Endothelial cell of umbilical vein (primary cell): ENCODE measurements around the gene RIMS3. TPM values are rescaled to one million over a fixed set of nuclear protein-coding genes. Genes with fewer than 3 reads are reported as not detected.

ENCODE experiments used
- BruUV-seq: library from RNA; stranded (reverse); fragments of 400-500 nt; replicated peaks from 2 replicates; lab custom pipeline; 2021; lab: Mats Ljungman, UMichigan
- CTCF ChIA-PET: fragments of 300-600, 350-600 bp; sonication (Branson Sonifier 250); formaldehyde crosslinking; loops from one replicate; lab custom pipeline; 2021; ENCODE audit warnings: antibody characterized with exemption, inconsistent platforms; lab: Charles Lee
- POLR2A ChIA-PET: fragments of 300-600, 350-600 bp; sonication (Branson Sonifier 250); formaldehyde crosslinking; loops from one replicate; lab custom pipeline; 2021; ENCODE audit warnings: antibody characterized with exemption, inconsistent platforms; lab: Charles Lee
- DNase-seq: peaks from one replicate; pipeline ENCODE4 v3.0.0-alpha.2; 2011; ENCODE audit warnings: low read depth, low spot score
- FAIRE-seq: peaks from 2 replicates; lab custom pipeline; 2011; peaks lifted over from hg19 to GRCh38; lab: Jason Lieb, UNC
- H2AFZ ChIP-seq: 2 replicates; pipeline ENCODE4 v1.6.0; 2012; ENCODE audit warnings: low read depth, low read length, control low read depth, inconsistent platforms
- H3K27ac ChIP-seq: 2 replicates; pipeline ENCODE4 v1.5.1; 2011; ENCODE audit warnings: low read depth, mild to moderate bottlenecking, control low read depth, low read length, moderate library complexity; ENCODE audit not compliant: insufficient read depth
- H3K27me3 ChIP-seq, 2 experiments: 2 replicates each; pipeline versions ENCODE4 v1.6.0 to v1.6.1; 2011; ENCODE audit warnings: low read length in 2 of 2, mixed read lengths in 1 of 2; ENCODE audit not compliant: control insufficient read depth in 2 of 2, insufficient read depth in 2 of 2
- H3K36me3 ChIP-seq, 2 experiments: 2 replicates in 1 of 2; 3 replicates in 1 of 2; pipeline ENCODE4 v1.5.1; 2011; ENCODE audit warnings: low read length in 2 of 2, mild to moderate bottlenecking in 1 of 2, moderate library complexity in 1 of 2; ENCODE audit not compliant: control insufficient read depth in 2 of 2, insufficient read depth in 2 of 2; ENCODE audit errors: extremely low read depth in 1 of 2
- H3K4me1 ChIP-seq: 3 replicates; pipeline ENCODE4 v1.5.1; 2011; ENCODE audit warnings: mild to moderate bottlenecking, low read length; ENCODE audit not compliant: control insufficient read depth, insufficient read depth; ENCODE audit errors: extremely low read depth
- H3K4me2 ChIP-seq: 2 replicates; pipeline ENCODE4 v1.6.1; 2011; ENCODE audit warnings: low read length, control low read depth, mixed read lengths; ENCODE audit not compliant: insufficient read depth
- H3K4me3 ChIP-seq, 3 experiments: fragments of 200-600 bp in 1 of 3; sonication (generic), shearing (Covaris generic) in 1 of 3; replicated peaks in 1 of 3; 2 replicates each; pipeline ENCODE4 v1.5.1; 2011 to 2016; ENCODE audit warnings: control low read depth in 3 of 3, low read length in 3 of 3, mild to moderate bottlenecking in 2 of 3, inconsistent platforms in 1 of 3, low read depth in 1 of 3, moderate library complexity in 1 of 3; ENCODE audit not compliant: insufficient read depth in 1 of 3
- H3K79me2 ChIP-seq: 2 replicates; pipeline ENCODE4 v1.6.0; 2012; ENCODE audit warnings: low read length, inconsistent platforms; ENCODE audit not compliant: control insufficient read depth, insufficient read depth
- H3K9ac ChIP-seq: replicated peaks from 2 replicates; pipeline ENCODE3; 2011; ENCODE audit warnings: low read length, control low read depth; ENCODE audit not compliant: insufficient read depth; ENCODE audit errors: extremely low read depth
- H3K9me1 ChIP-seq: replicated peaks from 3 replicates; pipeline ENCODE4 v1.6.0; 2011; ENCODE audit warnings: mild to moderate bottlenecking, low read length; ENCODE audit not compliant: control insufficient read depth, insufficient read depth; ENCODE audit errors: extremely low read depth
- H3K9me3 ChIP-seq: replicated peaks from 2 replicates; pipeline ENCODE4 v1.5.1; 2012; ENCODE audit warnings: low read length, inconsistent platforms; ENCODE audit not compliant: control insufficient read depth, insufficient read depth
- H4K20me1 ChIP-seq: replicated peaks from 2 replicates; pipeline ENCODE3; 2011; ENCODE audit warnings: mild to moderate bottlenecking, low read length; ENCODE audit not compliant: control insufficient read depth, insufficient read depth; ENCODE audit errors: extremely low read depth
- EZH2 ChIP-seq: IDR thresholded peaks from 2 replicates; pipeline ENCODE4 v1.6.1; 2012; ENCODE audit warnings: borderline replicate concordance, low read depth, mild to moderate bottlenecking, moderate library complexity, low read length, inconsistent platforms; ENCODE audit not compliant: severe bottlenecking
- FOS ChIP-seq: IDR thresholded peaks from 2 replicates; pipeline ENCODE4 v1.6.1; 2011; ENCODE audit warnings: mild to moderate bottlenecking, low read length, moderate library complexity, borderline replicate concordance; ENCODE audit not compliant: insufficient read depth
- GATA2 ChIP-seq: IDR thresholded peaks from 2 replicates; pipeline ENCODE4 v1.7.0; 2011; ENCODE audit warnings: low read depth, mild to moderate bottlenecking, moderate library complexity, mixed read lengths, low read length; ENCODE audit not compliant: insufficient read length, insufficient read depth
- JUN ChIP-seq: IDR thresholded peaks from 2 replicates; pipeline ENCODE4 v1.6.1; 2011; ENCODE audit warnings: borderline replicate concordance, low read depth; ENCODE audit not compliant: insufficient read length, insufficient read depth
- MAX ChIP-seq: IDR thresholded peaks from 2 replicates; pipeline ENCODE4 v1.6.1; 2011; ENCODE audit not compliant: insufficient read depth, insufficient read length
- MYC ChIP-seq: IDR thresholded peaks from one replicate; pipeline ENCODE4 v1.6.1; 2011; ENCODE audit warnings: mild to moderate bottlenecking, low read depth, low read length
- POLR2A ChIP-seq: IDR thresholded peaks from 2 replicates; pipeline ENCODE4 v1.6.1; 2012; ENCODE audit warnings: low read depth, mild to moderate bottlenecking, control low read depth, low read length
- POLR2AphosphoS5 ChIP-seq: IDR thresholded peaks from 2 replicates; pipeline ENCODE4 v1.6.1; 2012; ENCODE audit warnings: low read depth, mild to moderate bottlenecking, control low read depth, low read length, moderate library complexity; ENCODE audit not compliant: insufficient read depth
- dilution Hi-C: fragments of 300-500 bp; cut with MboI; formaldehyde crosslinking; loops from one replicate; pipeline ENCODE4 v1.15.0; 2019; ENCODE audit warnings: low sequenced_read_pairs; ENCODE audit not compliant: extremely low pct_ligation_motif_present
- intact Hi-C: fragments of 100-400 bp; cut with micrococcal nuclease; formaldehyde crosslinking; loops from one replicate; pipeline ENCODE4 v1.10.0; 2022
- polyA plus RNA-seq, 4 experiments: library from polyadenylated mRNA; depleted of rRNA in 3 of 4; stranded (reverse) in 3 of 4; unstranded in 1 of 4; fragments of >200 nt; gene quantifications; 2 replicates each; pipeline versions ENCODE4 v1.2.1 to v1.2.3, GENCODE V29; 2011 to 2012; ENCODE audit warnings: missing spikeins in 1 of 4
- total RNA-seq: library from RNA; stranded (reverse); gene quantifications from 2 replicates; pipeline ENCODE4 v1.2.3, GENCODE V29; 2021
- TF ChIP-seq, protein P1 (sequence below), 2 donors: IDR thresholded peaks; 1 replicate in 1 of 2; 2 replicates in 1 of 2; pipeline ENCODE4 v1.5.1; 2011; ENCODE audit warnings: low read length in 2 of 2, mild to moderate bottlenecking in 2 of 2, moderate library complexity in 2 of 2, control low read depth in 1 of 2, inconsistent platforms in 1 of 2, low read depth in 1 of 2; ENCODE audit not compliant: insufficient read depth in 1 of 2; ENCODE audit errors: extremely low read depth in 1 of 2

Gene RIMS3
- total and polyA plus RNA-seq, 2 donors (not counting 3 experiments of a cell fraction or from before 2014, with no cell fraction given): 0.14 to 0.15 TPM

- no peaks in the 10 kb centered on the region for H3K4me1 ChIP-seq
- no peak for TF ChIP-seq EZH2
- TF ChIP-seq, protein P1, sequence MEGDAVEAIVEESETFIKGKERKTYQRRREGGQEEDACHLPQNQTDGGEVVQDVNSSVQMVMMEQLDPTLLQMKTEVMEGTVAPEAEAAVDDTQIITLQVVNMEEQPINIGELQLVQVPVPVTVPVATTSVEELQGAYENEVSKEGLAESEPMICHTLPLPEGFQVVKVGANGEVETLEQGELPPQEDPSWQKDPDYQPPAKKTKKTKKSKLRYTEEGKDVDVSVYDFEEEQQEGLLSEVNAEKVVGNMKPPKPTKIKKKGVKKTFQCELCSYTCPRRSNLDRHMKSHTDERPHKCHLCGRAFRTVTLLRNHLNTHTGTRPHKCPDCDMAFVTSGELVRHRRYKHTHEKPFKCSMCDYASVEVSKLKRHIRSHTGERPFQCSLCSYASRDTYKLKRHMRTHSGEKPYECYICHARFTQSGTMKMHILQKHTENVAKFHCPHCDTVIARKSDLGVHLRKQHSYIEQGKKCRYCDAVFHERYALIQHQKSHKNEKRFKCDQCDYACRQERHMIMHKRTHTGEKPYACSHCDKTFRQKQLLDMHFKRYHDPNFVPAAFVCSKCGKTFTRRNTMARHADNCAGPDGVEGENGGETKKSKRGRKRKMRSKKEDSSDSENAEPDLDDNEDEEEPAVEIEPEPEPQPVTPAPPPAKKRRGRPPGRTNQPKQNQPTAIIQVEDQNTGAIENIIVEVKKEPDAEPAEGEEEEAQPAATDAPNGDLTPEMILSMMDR (IDR thresholded peaks at IDR 0.05; ENCODE audit: extremely low read depth in 1 of 2, insufficient read depth in 1 of 2, low read depth in 1 of 2, low read length in 2 of 2): no peak
- DNase-seq (no peak), FAIRE-seq (no peak)
- no peaks in the 10 kb centered on the region for H4K20me1 ChIP-seq
- H3K9me1 ChIP-seq: no peaks in the 10 kb centered on the region
- ChIA-PET POLR2A (no interaction called here), CTCF (interaction anchor here (6.3 kb wide), 1 partner anchor 31 kb away, joined by 27 read pairs; no protein-coding TSS in a partner anchor)
- H3K9ac ChIP-seq: no peak overlapping the region
- H3K27me3 ChIP-seq: peaks cover 9 to 44% of the 10 kb centered on the region in 2 experiments
- no peak overlapping the region for H3K27ac ChIP-seq
- H3K36me3 ChIP-seq: no peaks in the 10 kb centered on the region
- H3K4me3 ChIP-seq: no peak overlapping the region
- H3K79me2 ChIP-seq: no peaks in the 10 kb centered on the region
- dilution Hi-C loops (no loop called here), intact Hi-C loops (no loop called here)
- H3K9me3 ChIP-seq: no peaks in the 10 kb centered on the region
- no peak overlapping the region for H2AFZ ChIP-seq
- no peak overlapping the region for H3K4me2 ChIP-seq
- no TSS peak for BruUV-seq
Measured at GRCh38 chr1:40661678-40662077, 3.8 kb downstream of the RIMS3 start.

DNA sequence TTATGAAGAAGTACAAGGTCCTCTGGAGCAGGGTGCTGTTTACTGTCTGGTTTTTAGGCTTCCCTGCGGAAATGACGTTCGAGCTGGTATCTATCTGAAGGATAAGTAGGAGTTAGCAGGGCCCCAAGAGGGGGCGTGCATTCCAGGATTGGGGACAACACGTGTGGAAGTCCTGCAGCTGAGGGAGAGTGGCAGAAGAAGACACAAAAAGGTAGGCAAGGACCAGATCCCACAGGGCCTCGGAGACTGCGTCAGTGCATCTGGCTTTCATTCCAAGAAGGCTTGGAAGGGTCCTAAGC is 5.9 kb downstream of the RIMS3 start:
- H3K9me1 ChIP-seq: no peaks in the 10 kb centered on the region
- H3K4me3 ChIP-seq: no peak overlapping the region
- H3K36me3 ChIP-seq: no peaks in the 10 kb centered on the region
- DNase-seq (no peak), FAIRE-seq (no peak)
- no peaks in the 10 kb centered on the region for H3K79me2 ChIP-seq
- ChIA-PET CTCF (interaction anchor here (1.2 kb wide), 1 partner anchor 127 kb away, joined by 4 read pairs; no protein-coding TSS in a partner anchor), POLR2A (interaction anchor here (0.6 kb wide), 1 partner anchor 209 kb away, joined by 3 read pairs; no protein-coding TSS in a partner anchor)
- H2AFZ ChIP-seq: no peak overlapping the region
- no peak overlapping the region for H3K9ac ChIP-seq
- TF ChIP-seq POLR2A: no peak
- no peak for TF ChIP-seq EZH2
- no peak for TF ChIP-seq MAX
- TF ChIP-seq JUN: no peak
- TF ChIP-seq FOS: no peak
- TF ChIP-seq MYC: no peak
- TF ChIP-seq POLR2AphosphoS5: no peak
- TF ChIP-seq, protein P1 (IDR thresholded peaks at IDR 0.05; ENCODE audit: extremely low read depth in 1 of 2, insufficient read depth in 1 of 2, low read depth in 1 of 2, low read length in 2 of 2): no peak
- no peak for TF ChIP-seq GATA2
- no peak overlapping the region for H3K27ac ChIP-seq
- no peaks in the 10 kb centered on the region for H3K9me3 ChIP-seq
- no peak overlapping the region for H3K4me2 ChIP-seq
- dilution Hi-C loops (no loop called here), intact Hi-C loops (no loop called here)
- H4K20me1 ChIP-seq: no peaks in the 10 kb centered on the region
- peaks cover 5 to 39% of the 10 kb centered on the region in 2 experiments for H3K27me3 ChIP-seq
- no peaks in the 10 kb centered on the region for H3K4me1 ChIP-seq
- no TSS peak for BruUV-seq
